Measurements from ENCODE around the gene CITED2. TPM values are rescaled to one million over a fixed set of nuclear protein-coding genes. Genes with fewer than 3 reads are reported as not detected.

Gene CITED2
- total RNA-seq, 4 donors from 2014 or later: 103 to 553 (median 336) TPM

DNA sequence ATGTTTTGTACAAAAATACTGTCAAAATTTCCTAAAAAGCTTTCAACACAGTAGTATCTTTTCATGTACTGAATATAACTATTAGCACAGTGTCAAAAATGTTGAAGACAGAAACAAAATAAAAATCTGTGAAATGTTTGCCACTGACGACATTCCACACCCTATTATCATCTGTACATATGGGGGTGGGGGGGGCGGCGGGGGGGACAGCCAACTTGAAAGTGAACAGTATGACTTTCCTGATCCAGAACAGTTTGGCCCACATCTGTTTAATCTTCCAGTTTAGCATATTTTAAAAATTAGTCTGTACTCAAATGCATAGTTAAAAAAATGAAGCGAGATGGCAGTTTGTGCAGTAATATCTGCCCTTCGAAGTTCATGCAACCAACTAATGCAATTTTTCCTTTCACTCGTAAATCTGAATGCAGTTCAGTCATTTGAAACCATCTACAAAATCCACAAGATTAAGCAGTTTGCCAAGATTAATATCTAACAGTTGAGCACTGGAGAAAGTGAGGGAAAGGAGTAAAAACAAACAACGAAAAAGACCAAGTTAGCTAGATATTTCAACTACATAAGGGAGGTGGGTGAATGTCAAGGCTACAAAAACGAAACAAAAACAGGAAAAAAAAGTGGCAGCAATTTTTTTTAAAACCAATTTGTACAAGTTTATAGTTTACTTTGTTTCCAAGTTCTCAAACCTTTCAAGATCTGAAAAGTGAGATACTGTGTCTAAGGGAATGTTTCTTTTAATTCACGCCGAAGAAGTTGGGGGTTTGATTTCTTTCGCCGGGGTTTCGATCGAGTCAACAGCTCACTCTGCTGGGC, 1.9 kb downstream of the CITED2 start:
- H3K4me3 ChIP-seq: peak overlapping the region; percentile 79
- peaks cover 0 to 18% of the 10 kb centered on the region in 2 donors for H3K36me3 ChIP-seq
- WGBS, 2 donors (ENCODE audit: low coverage in 1 of 2): 0% methylated on average over 11 to 14 of the region's 14 CpGs
- no peaks in the 10 kb centered on the region for H3K27me3 ChIP-seq
- no peaks in the 10 kb centered on the region for H3K9me3 ChIP-seq
- ATAC-seq: no peak
- peaks cover 2 to 53% (median 10%) of the 10 kb centered on the region in 3 donors for H3K4me1 ChIP-seq
- peak overlapping the region; percentile 84 to 97 (median 96) for H3K27ac ChIP-seq
- TF ChIP-seq EP300 (IDR thresholded peaks at IDR 0.05) (no peak), POLR2A (IDR thresholded peaks at IDR 0.05) (no peak), POLR2AphosphoS5 (IDR thresholded peaks at IDR 0.05) (no peak)
- TF ChIP-seq, protein P1, sequence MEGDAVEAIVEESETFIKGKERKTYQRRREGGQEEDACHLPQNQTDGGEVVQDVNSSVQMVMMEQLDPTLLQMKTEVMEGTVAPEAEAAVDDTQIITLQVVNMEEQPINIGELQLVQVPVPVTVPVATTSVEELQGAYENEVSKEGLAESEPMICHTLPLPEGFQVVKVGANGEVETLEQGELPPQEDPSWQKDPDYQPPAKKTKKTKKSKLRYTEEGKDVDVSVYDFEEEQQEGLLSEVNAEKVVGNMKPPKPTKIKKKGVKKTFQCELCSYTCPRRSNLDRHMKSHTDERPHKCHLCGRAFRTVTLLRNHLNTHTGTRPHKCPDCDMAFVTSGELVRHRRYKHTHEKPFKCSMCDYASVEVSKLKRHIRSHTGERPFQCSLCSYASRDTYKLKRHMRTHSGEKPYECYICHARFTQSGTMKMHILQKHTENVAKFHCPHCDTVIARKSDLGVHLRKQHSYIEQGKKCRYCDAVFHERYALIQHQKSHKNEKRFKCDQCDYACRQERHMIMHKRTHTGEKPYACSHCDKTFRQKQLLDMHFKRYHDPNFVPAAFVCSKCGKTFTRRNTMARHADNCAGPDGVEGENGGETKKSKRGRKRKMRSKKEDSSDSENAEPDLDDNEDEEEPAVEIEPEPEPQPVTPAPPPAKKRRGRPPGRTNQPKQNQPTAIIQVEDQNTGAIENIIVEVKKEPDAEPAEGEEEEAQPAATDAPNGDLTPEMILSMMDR (IDR thresholded peaks at IDR 0.05): no peak

DNA sequence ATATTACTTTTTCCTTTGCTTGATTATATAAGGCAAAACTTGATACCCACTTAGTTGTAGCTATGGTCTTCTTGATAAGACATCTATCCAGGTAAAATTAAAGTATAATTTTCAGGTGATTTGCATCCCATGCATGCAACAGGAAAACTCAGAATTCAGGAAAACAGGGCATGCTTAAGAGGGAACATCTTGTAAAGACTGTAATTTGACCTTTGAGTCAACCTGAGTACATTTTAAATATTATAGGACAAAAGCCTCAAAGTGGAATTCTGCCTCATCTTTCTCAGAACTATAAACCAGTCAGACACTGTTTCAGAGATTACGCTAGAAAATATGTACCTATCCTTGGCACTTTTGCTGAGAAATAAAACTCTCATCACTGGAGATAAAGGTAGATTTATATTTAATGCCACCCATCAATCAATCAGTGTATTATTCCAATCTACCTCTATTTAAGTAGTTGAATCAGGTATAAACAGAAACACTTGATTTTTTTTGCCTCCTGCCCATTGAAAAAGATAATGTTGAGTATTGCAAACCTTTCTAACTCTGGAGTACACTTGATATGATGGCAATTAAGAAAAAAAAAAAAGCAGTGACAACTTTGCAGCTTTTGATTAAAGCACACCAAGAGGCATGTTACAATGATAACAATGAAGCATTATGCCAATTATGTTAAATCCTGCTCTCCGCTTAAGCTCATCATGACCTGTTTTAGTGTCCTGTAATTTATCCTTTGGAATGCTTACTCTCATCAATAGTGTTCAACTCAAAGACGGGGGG, 2.8 kb downstream of the CITED2 start:
- H3K9me3 ChIP-seq: no peaks in the 10 kb centered on the region
- H3K27me3 ChIP-seq: no peaks in the 10 kb centered on the region
- 15 to 18% methylated on average over 3 of the region's 3 CpGs for WGBS, 2 donors (ENCODE audit: low coverage in 1 of 2)
- peaks cover 0 to 18% of the 10 kb centered on the region in 2 donors for H3K36me3 ChIP-seq
- H3K27ac ChIP-seq: peak overlapping the region; percentile 84 to 97 (median 96)
- no peak for ATAC-seq
- H3K4me3 ChIP-seq: peak overlapping the region; percentile 79
- H3K4me1 ChIP-seq: peaks cover 2 to 44% (median 10%) of the 10 kb centered on the region in 3 donors
- TF ChIP-seq, protein P1 (IDR thresholded peaks at IDR 0.05): no peak
- peak; percentile 35 for TF ChIP-seq POLR2AphosphoS5 (IDR thresholded peaks at IDR 0.05)

DNA sequence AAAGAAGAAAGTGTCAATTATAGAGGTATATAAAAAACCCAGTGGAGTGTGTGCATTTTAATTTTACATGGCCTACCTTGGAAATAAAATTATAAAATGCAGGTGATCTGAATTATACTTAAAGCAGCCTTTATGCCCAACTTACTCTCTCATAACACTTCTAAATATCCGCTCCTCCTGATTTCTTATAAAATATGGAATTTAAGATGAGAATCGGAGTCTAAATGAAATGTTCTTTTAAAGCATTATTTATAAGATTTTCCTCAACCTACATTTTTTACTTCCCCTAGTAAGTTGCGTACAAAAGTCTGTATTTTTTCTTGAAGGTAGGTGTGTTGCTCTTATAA, 3.5 kb downstream of the CITED2 start:
- H3K9me3 ChIP-seq: no peaks in the 10 kb centered on the region
- peaks cover 0 to 18% of the 10 kb centered on the region in 2 donors for H3K36me3 ChIP-seq
- 34 to 46% methylated on average over 3 of the region's 3 CpGs for WGBS, 2 donors (ENCODE audit: low coverage in 1 of 2)
- TF ChIP-seq, protein P1 (IDR thresholded peaks at IDR 0.05): no peak
- TF ChIP-seq POLR2AphosphoS5 (IDR thresholded peaks at IDR 0.05) (no peak), EP300 (IDR thresholded peaks at IDR 0.05) (no peak), POLR2A (IDR thresholded peaks at IDR 0.05) (no peak)
- H3K27me3 ChIP-seq: no peaks in the 10 kb centered on the region
- peak overlapping the region; percentile 84 to 97 (median 96) for H3K27ac ChIP-seq
- peaks cover 2 to 37% (median 10%) of the 10 kb centered on the region in 3 donors for H3K4me1 ChIP-seq
- H3K4me3 ChIP-seq: peak overlapping the region; percentile 79
- no peak for ATAC-seq

DNA sequence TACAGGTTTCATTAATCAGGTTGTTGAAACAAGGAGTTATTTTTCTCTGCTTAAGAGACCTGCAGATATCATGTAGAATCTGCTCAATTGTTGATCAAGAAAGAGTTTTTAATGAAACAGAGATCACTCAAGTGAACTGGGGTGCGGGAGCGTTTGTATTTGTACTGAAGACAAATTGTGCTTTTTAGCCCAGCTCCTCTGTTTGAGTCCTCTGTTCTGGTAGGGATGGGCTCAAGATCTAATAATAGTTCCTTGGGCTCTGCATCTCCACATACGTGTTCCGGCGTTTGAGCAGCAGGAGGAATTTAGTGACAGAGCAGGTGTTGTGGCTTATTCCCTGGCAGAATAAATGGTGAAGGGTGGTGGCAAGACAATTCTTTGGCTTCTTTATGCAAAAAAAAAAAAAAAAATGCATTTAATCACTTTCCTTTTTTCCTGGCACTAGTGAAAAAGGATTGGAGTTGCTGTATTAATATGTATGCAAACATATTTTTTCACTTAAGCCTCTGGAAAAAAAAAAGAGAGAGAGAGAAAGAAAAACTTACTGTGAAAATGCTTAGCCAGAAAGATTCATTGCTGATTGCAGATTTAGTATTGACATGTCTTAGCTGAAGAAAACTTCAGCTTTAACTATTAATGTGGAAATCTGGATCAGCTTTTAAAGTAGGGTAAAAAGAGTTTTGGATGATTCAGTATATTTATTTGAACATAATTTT, 4.0 kb downstream of the CITED2 start:
- Histone ChIP-seq H3K9me3 (no peaks in the 10 kb centered on the region), H3K27ac (peak overlapping the region; percentile 84 to 97 (median 96)), H3K36me3 (peaks cover 0 to 18% of the 10 kb centered on the region in 2 donors), H3K4me1 (peaks cover 2 to 36% (median 10%) of the 10 kb centered on the region in 3 donors), H3K27me3 (no peaks in the 10 kb centered on the region), H3K4me3 (peak overlapping the region; percentile 79)
- peak; percentile 8 for ATAC-seq
- TF ChIP-seq POLR2AphosphoS5 (IDR thresholded peaks at IDR 0.05) (peak; percentile 15), POLR2A (IDR thresholded peaks at IDR 0.05) (no peak), EP300 (IDR thresholded peaks at IDR 0.05) (no peak)
- TF ChIP-seq, protein P1 (IDR thresholded peaks at IDR 0.05): no peak
- WGBS, 2 donors (ENCODE audit: low coverage in 1 of 2): 3 to 8% methylated on average over 5 of the region's 5 CpGs
